ENCODE measurements around the gene CHRM1. TPM values are rescaled to one million over a fixed set of nuclear protein-coding genes. Genes with fewer than 3 reads are reported as not detected.

The CHRM1 gene
- total RNA-seq, 1 experiment from 2014 or later, result 0.10 TPM

DNA sequence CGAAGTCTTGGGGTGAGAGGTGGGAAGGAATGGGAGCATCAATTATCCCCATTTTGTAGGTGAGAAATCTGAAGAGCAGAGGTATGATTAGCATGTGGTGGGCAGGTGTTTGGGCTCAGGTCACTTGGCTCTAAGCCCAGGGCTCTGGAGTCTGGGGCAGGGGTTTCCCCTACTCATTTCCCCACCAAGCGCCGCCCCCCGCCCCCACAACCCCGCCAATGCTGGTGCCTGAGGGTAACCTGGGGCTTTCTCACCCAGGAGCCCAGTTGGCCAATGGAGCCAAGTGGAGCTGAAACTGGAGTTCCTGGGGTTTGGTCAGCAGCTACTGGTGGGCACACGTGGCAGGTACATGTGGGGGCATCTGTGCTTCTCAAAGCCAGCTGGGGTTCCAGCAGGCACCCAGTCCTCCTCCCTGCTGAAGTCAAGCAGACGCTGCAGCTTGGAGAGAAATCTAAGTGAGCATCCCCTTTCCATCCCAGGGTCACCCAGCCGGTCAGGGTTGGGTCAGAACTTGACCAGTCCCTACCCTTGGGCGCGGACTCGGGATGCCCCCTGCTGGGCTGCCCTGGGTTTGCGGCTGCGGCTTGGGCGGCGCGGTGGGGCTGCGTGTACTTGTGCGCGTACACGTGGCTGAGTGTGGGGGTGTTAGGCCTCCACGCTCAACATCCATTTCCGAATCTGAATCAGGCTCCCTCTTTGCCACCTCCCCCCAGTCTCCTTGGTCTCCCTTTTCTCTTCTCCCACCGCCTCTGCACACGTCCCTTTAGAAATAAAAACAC lies 1.7 kb upstream of the CHRM1 start:
- no peak overlapping the region for H3K9ac ChIP-seq (ENCODE audit: low read length)
- POLR2A ChIA-PET, result no interaction called here
- H3K9me2 ChIP-seq (ENCODE audit: insufficient read depth), result no peaks in the 10 kb centered on the region
- no peak overlapping the region for H3K4me2 ChIP-seq (ENCODE audit: low read length)
- H3K4me3 ChIP-seq (replicated peaks in 1 of 2; ENCODE audit: low read depth in 1 of 2, low read length in 2 of 2), result no peak overlapping the region
- H3K36me3 ChIP-seq (ENCODE audit: control insufficient read depth in 1 of 2, insufficient read depth in 2 of 2, low read length in 2 of 2), result no peaks in the 10 kb centered on the region
- no peak for TF ChIP-seq SIN3A (IDR thresholded peaks at IDR 0.05; ENCODE audit: low read depth)
- TF ChIP-seq, protein P1, sequence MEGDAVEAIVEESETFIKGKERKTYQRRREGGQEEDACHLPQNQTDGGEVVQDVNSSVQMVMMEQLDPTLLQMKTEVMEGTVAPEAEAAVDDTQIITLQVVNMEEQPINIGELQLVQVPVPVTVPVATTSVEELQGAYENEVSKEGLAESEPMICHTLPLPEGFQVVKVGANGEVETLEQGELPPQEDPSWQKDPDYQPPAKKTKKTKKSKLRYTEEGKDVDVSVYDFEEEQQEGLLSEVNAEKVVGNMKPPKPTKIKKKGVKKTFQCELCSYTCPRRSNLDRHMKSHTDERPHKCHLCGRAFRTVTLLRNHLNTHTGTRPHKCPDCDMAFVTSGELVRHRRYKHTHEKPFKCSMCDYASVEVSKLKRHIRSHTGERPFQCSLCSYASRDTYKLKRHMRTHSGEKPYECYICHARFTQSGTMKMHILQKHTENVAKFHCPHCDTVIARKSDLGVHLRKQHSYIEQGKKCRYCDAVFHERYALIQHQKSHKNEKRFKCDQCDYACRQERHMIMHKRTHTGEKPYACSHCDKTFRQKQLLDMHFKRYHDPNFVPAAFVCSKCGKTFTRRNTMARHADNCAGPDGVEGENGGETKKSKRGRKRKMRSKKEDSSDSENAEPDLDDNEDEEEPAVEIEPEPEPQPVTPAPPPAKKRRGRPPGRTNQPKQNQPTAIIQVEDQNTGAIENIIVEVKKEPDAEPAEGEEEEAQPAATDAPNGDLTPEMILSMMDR (IDR thresholded peaks at IDR 0.05 in 2 of 3, conservative IDR thresholded peaks at IDR 0.05 in 1 of 3; ENCODE audit: borderline replicate concordance in 1 of 3, insufficient read depth in 1 of 3, low read depth in 2 of 3, low read length in 2 of 3), result peak in 2 of 3 experiments; percentile 46 to 60; a peak in 4 of 6 replicates
- intact Hi-C loops (cut with micrococcal nuclease), result no loop called here
- H3K27ac ChIP-seq (ENCODE audit: low read depth, low read length), result no peak overlapping the region
- H3K27me3 ChIP-seq (ENCODE audit: insufficient read depth, low read length), result no peaks in the 10 kb centered on the region; the same call in 1 of the 2 replicates
- no peak overlapping the region for H2AFZ ChIP-seq (ENCODE audit: low read depth, low read length, poor library complexity, severe bottlenecking)
- no peaks in the 10 kb centered on the region for H3K79me2 ChIP-seq (ENCODE audit: insufficient read depth, low read length)
- CTCF ChIA-PET, result interaction anchor here (1.0 to 2.3 kb wide), 2 partner anchors 13 to 17 kb away, joined by 3 to 8 read pairs; no protein-coding TSS in a partner anchor
- H4K20me1 ChIP-seq (ENCODE audit: insufficient read depth), result no peaks in the 10 kb centered on the region
- no peak for DNase-seq (ENCODE audit: low read depth, low spot score)
- no TSS peak for BruUV-seq (replicated peaks)
- RAD21 ChIA-PET (ENCODE audit: low non-redundant PET in 1 of 2, low total read pairs in 2 of 2, uncharacterized antibody in 2 of 2, unreplicated experiment in 2 of 2), result interaction anchor here in 1 of 2 experiments (0.7 kb wide), 1 partner anchor 101 kb away, joined by 3 read pairs; no protein-coding TSS in a partner anchor
- H3K9me3 ChIP-seq (ENCODE audit: control insufficient read depth in 1 of 2, insufficient read depth in 1 of 2, low read depth in 1 of 2, low read length in 2 of 2), result no peaks in the 10 kb centered on the region
- ATAC-seq, result 0 out of 2 replicates have a peak, but pooled peaks have one; percentile 9
- peaks cover 7 to 17% of the 10 kb centered on the region in 2 experiments for H3K4me1 ChIP-seq (ENCODE audit: control insufficient read depth in 1 of 2, insufficient read depth in 2 of 2, low read length in 2 of 2)

DNA sequence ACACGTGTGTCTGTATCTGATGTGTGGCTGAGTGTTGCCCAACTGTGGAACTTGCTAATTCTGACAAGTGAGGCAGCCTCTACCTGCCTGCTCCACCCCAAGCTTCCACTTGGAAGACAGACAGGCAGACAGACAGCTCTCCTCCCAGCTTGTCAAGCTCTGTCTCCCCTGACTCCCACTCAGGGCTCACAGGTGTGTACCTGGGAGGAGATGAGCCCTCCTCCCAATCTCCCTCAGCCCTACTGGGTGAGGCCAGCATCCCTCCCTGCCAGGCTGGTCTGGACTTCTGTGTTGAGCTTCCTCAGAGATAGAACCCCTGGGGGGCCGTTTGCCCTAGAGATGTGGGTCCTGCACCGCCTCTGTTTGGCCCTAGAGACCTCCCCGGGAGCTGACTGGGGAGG lies 1.0 kb upstream of the CHRM1 start:
- CTCF ChIA-PET, result interaction anchor here (1.0 to 2.3 kb wide), 5 partner anchors 13 to 99 kb away, joined by 3 to 8 read pairs (median 4); no protein-coding TSS in a partner anchor

More for the DNA sequence above, 1.0 kb upstream of the CHRM1 start:
- Histone ChIP-seq H3K27ac (ENCODE audit: low read depth, low read length) (no peak overlapping the region), H3K36me3 (ENCODE audit: control insufficient read depth in 1 of 2, insufficient read depth in 2 of 2, low read length in 2 of 2) (no peaks in the 10 kb centered on the region), H2AFZ (ENCODE audit: low read depth, low read length, poor library complexity, severe bottlenecking) (peak overlapping the region; percentile 54), H3K9me2 (ENCODE audit: insufficient read depth) (no peaks in the 10 kb centered on the region), H3K27me3 (ENCODE audit: insufficient read depth, low read length) (no peaks in the 10 kb centered on the region; the same call in 1 of the 2 replicates), H3K9me3 (ENCODE audit: control insufficient read depth in 1 of 2, insufficient read depth in 1 of 2, low read depth in 1 of 2, low read length in 2 of 2) (no peaks in the 10 kb centered on the region), H3K9ac (ENCODE audit: low read length) (0 out of 2 replicates have a peak overlapping the region, but pooled peaks have one; percentile 14), H3K4me3 (replicated peaks in 1 of 2; ENCODE audit: low read depth in 1 of 2, low read length in 2 of 2) (peak overlapping the region in 1 of 2 experiments; percentile 32; a peak in 2 of 4 replicates), H3K4me2 (ENCODE audit: low read length) (peak overlapping the region; percentile 73), H4K20me1 (ENCODE audit: insufficient read depth) (no peaks in the 10 kb centered on the region), H3K4me1 (ENCODE audit: control insufficient read depth in 1 of 2, insufficient read depth in 2 of 2, low read length in 2 of 2) (peaks cover 7 to 17% of the 10 kb centered on the region in 2 experiments), H3K79me2 (ENCODE audit: insufficient read depth, low read length) (no peaks in the 10 kb centered on the region)
- TF ChIP-seq POLR2AphosphoS5 (IDR thresholded peaks at IDR 0.05; ENCODE audit: low read depth, low read length), result no peak
- no peak for TF ChIP-seq CEBPB (IDR thresholded peaks at IDR 0.05; ENCODE audit: low read depth)
- no peak for TF ChIP-seq SRF (IDR thresholded peaks at IDR 0.05; ENCODE audit: low read depth)
- no peak for TF ChIP-seq JUND (IDR thresholded peaks at IDR 0.05)
- TF ChIP-seq, protein P2, sequence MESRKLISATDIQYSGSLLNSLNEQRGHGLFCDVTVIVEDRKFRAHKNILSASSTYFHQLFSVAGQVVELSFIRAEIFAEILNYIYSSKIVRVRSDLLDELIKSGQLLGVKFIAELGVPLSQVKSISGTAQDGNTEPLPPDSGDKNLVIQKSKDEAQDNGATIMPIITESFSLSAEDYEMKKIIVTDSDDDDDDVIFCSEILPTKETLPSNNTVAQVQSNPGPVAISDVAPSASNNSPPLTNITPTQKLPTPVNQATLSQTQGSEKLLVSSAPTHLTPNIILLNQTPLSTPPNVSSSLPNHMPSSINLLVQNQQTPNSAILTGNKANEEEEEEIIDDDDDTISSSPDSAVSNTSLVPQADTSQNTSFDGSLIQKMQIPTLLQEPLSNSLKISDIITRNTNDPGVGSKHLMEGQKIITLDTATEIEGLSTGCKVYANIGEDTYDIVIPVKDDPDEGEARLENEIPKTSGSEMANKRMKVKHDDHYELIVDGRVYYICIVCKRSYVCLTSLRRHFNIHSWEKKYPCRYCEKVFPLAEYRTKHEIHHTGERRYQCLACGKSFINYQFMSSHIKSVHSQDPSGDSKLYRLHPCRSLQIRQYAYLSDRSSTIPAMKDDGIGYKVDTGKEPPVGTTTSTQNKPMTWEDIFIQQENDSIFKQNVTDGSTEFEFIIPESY (IDR thresholded peaks at IDR 0.05; ENCODE audit: extremely low read depth, insufficient replicate concordance, low read length), result no peak
- ChIA-PET RAD21 (ENCODE audit: low non-redundant PET in 1 of 2, low total read pairs in 2 of 2, uncharacterized antibody in 2 of 2, unreplicated experiment in 2 of 2) (interaction anchor here in 1 of 2 experiments (0.7 kb wide), 1 partner anchor 102 kb away, joined by 3 read pairs; no protein-coding TSS in a partner anchor), POLR2A (no interaction called here)
- ATAC-seq (no peak; the same call in 1 of the 2 replicates), DNase-seq (ENCODE audit: low read depth, low spot score) (no peak)
- BruUV-seq (replicated peaks), result no TSS peak
- intact Hi-C loops (cut with micrococcal nuclease), result no loop called here
